Fibroblast of villous mesenchyme (primary cell): ENCODE results near the gene CD160. TPM values are rescaled to one million over a fixed set of nuclear protein-coding genes. Genes with fewer than 3 reads are reported as not detected.

ENCODE experiments used
- DNase-seq: peaks from one replicate; pipeline ENCODE4 v3.0.0-alpha.2; 2010; ENCODE audit warnings: low read depth
- H3K4me3 ChIP-seq: 2 replicates; pipeline ENCODE4 v1.5.1; 2011; ENCODE audit warnings: low read depth, mild to moderate bottlenecking, low read length
- total RNA-seq: library from RNA; depleted of rRNA; stranded (reverse); fragments of >200 nt; gene quantifications from 2 replicates; pipeline ENCODE4 v1.2.3, GENCODE V29; 2012
- TF ChIP-seq, protein P1 (sequence below): IDR thresholded peaks from 2 replicates; pipeline ENCODE4 v1.5.1; 2012; ENCODE audit warnings: low read depth, mild to moderate bottlenecking, low read length; ENCODE audit not compliant: insufficient read depth

Gene CD160
- total RNA-seq, 1 donor: under 0.01 TPM

DNA sequence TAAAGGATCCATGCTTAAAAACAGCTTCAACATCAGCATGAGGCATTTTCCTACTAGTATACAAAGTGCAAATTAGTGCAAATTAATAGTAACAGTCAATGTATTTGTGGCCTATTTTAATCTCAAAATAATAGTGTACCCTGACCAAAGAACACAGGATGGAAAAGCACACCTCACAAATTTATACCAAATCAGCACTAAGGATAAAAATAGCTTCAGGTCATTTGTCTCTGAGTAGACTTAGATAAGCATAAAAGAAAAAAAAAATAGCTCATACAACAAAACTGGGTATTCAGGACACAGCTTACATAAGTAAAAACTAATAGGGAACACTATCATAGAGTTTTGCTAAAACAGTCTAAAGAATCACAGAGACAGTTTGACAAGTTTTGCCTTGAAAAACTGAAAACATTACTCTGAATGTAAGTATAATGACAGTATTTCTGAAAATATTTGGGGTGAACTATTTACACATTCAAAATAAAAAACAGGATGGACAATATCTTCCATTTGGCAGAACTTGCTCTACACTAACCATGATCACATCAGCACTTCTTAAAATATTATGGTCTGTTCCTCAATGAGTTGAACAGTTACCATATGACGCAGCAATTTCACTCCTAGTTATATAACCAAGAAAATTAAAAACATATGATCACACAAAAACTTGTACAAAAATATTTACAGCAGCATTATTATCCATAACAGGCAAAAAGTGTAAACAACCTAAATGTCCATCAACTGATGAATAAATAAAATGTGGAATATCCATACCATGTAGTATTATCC is 58.3 kb downstream of the CD160 start:
- TF ChIP-seq, protein P1, sequence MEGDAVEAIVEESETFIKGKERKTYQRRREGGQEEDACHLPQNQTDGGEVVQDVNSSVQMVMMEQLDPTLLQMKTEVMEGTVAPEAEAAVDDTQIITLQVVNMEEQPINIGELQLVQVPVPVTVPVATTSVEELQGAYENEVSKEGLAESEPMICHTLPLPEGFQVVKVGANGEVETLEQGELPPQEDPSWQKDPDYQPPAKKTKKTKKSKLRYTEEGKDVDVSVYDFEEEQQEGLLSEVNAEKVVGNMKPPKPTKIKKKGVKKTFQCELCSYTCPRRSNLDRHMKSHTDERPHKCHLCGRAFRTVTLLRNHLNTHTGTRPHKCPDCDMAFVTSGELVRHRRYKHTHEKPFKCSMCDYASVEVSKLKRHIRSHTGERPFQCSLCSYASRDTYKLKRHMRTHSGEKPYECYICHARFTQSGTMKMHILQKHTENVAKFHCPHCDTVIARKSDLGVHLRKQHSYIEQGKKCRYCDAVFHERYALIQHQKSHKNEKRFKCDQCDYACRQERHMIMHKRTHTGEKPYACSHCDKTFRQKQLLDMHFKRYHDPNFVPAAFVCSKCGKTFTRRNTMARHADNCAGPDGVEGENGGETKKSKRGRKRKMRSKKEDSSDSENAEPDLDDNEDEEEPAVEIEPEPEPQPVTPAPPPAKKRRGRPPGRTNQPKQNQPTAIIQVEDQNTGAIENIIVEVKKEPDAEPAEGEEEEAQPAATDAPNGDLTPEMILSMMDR: no peak
- DNase-seq: peak; percentile 35
- H3K4me3 ChIP-seq: no peak overlapping the region

DNA sequence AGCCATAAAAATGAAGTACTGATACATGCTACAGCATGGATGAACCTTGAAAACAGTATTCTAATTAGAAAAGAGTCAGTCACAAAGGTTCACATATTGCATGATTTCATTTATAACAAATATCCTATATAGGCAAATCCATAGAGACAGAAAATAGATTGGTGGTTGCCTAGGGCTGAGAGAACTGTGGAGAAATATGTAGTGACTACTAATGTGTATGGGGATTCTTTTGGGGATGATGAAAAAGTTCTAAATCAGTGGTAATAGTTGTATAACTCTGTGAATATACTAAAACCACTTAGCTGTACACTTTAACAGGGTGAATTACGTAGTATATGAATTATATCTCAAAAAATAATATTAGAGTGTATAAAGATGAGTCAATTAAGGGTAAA is 58.8 kb downstream of the CD160 start:
- no peak overlapping the region for H3K4me3 ChIP-seq
- TF ChIP-seq, protein P1: no peak
- no peak for DNase-seq

DNA sequence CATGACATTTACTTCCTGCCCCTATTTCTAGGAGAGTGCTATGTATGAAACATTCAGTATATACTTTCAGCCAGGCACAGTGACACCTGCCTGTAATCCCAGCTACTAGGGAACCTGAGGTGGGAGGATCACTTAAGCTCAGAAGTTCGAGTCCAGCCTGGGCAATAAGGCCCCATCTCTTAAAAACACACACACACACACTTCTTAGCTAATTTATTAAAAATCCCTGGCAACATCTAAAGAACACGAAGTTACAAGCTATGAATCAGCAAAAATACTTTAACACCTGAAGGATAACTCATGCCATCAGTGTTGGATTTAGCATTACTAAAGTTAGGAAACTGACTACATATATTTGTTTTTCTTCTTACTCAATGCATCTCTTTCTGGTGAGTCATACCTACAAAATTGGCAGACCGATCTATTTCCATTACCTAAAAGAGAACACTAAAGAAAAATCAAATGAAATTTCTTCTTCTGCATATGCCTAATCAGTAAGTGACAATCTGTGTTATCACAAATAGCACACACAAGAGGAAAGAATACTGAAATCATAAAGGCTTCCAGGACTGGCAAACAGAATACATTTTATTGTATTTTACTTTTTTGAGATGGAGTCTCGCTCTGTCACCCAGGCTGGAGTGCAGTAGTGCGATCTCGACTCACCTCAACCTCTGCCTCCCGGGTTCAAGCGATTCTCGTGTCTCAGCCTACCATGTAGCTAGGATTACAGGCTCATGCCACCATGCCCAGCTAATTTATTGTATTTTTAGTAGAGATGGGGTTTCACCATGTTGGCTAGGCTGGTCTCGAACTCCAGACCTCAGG is 63.2 kb downstream of the CD160 start:
- peak; percentile 71 for DNase-seq

DNA sequence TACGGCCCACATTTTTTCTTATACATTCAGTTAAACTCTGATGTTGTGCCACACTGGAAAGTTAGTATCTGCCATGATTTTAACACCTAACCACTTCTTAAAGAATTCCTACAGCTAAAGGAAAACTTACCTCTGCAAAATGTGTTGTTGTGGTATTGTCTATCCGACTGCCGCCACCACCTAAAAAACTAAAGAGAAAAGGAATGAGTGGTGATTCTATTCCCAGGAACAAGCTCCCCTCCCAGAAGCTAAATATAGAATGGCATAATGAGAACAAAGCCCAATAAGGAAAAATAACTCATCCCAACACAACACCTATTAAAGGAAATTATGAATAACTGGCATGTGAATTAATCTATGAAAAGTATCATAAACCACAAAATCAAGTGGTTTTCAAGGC is 65.1 kb downstream of the CD160 start:
- DNase-seq: no peak
- H3K4me3 ChIP-seq: no peak overlapping the region
- TF ChIP-seq, protein P1: no peak

More for the DNA sequence above, 63.2 kb downstream of the CD160 start:
- TF ChIP-seq, protein P1: no peak
- H3K4me3 ChIP-seq: no peak overlapping the region

DNA sequence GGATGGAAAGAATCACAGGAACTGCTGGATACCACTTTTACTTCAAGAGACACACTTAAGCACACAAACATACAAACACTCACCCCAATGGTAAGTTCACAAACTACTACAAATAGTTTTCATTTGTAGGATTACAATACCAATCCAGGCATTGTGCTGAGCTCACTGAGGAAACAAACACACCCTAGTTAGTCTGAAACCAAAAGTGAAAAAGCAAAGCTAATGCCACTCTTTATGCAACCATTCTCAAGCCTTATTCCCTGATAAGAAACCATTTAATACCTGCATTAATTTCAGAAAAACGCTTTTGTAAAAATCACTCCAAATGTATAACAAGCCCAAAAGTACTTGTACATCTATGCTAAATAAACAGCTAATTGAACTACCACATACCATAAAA is 66.2 kb downstream of the CD160 start:
- no peak overlapping the region for H3K4me3 ChIP-seq
- TF ChIP-seq, protein P1: no peak
- no peak for DNase-seq

DNA sequence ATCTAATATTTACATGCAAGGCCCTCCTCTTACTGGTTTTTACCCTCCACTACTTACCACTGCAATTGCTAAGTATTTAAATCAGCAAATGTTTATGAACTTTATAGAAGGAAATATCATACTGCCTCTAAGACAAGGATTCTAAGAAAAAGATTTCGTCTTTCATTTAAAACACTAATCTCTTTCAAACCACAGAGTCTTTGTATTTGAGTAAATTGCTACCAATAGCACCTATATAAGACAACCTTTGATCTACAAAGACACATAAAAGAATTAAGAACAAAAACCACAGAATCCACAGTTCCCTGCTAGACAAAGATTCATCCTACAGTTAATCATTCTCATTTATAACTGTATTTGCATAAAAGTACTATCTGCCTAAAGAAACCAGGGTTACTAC is 67.0 kb downstream of the CD160 start:
- no peak overlapping the region for H3K4me3 ChIP-seq
- TF ChIP-seq, protein P1: no peak
- DNase-seq: no peak
